SKM-1 treated with dmso at 0.1 percent for 144 hours (cell line): ENCODE results near the gene LRRIQ4.

Experiments
- DNase-seq: peaks from one replicate; lab custom pipeline; 2025; ENCODE audit not compliant: unreplicated experiment; lab: John Stamatoyannopoulos, UW

LRRIQ4 gene

DNA sequence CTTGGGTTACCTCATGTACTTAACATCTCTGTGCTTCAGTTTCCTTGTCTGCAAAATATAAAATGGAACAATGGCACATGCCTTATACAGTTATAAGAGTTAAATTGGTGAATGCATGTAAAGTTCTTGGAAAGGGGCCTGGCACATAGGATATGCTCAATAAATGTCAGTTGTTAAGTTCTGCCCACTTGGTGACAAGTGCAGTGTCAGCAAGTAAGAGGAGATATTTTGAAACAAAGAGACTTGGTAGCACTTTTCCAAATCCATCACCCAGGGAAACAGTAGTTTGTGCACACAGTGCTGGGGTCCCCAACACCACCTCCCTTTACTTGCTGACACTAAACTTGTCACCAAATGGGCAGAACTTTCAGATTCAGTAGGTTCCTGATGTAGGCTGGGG is 37.9 kb downstream of the LRRIQ4 start:
- DNase-seq: no peak

DNA sequence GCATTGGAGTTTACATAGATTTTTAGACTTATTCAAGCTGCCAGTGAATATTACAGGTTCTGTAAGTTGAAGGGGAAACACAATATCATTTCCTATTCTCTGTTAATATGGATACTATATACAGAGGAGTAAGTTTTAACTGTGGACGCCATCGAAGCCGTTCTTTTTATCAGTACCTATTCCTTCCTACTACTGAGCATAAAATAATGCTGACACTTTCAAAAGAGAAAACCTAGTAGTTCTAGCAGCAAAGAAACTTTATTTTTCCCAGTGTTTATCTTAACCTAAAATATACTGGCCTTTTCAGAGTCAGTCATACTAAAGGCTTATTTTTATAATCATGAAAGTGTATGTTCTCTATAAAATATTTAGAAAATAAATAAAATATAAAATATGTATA is 42.8 kb downstream of the LRRIQ4 start:
- DNase-seq: no peak

DNA sequence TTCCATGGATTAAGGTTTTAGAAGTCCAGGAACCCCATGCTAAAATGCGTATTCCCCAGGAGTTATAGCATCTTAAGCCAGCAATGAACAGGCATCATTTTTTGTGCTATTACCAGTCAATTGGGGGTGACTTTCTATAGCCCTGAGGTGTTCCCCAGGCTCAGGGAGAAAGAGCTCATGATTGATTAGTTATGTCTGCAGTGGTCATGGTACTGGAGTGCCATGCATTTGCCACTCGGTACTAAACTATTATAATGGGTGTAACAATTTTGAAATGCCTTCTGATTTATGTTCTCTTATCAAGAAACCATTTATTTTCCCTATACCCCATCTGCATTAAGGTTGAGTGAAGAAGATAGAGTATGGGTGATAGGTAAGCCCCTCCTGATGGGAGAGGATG is 45.1 kb downstream of the LRRIQ4 start:
- no peak for DNase-seq

DNA sequence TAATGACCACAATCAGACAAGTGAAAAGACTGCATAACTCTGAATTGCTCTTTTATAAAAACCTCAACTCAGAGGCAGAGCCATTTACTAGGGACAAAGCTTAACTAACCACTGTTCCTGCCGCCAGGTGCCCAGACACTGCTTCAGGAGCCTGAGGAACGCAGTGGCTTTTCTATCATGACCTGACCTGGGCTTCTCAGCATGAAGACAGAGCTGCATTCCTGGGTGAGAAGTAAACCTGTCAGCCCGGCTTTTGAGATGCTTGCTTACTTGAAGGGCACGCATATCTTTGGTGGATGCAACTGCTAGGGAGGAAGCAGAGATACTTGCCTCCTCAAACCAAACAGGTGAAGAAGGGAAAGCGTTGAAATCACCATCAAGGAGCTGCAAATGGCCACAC is 49.2 kb downstream of the LRRIQ4 start:
- no peak for DNase-seq

DNA sequence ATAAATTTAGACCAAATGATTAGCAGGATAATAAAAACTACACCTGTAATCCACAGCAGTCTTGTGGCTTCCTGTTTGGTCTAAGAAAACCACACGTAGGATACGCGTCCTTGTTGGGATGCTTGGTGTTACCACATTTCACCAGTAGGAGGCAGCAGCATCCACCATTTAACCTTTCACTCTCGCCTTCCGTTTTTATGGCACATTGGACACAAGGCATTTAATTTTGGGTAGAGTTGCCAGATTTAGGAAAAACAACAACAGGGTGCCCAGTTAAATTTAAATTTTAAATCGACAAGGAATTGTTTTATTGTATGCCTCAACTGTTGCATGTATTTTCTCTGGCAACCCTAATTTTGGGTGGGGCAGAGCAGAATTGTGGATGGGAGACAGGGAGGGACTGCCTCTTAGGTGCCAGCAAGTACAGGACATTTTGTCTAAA is 50.8 kb downstream of the LRRIQ4 start:
- peak; percentile 65 for DNase-seq

DNA sequence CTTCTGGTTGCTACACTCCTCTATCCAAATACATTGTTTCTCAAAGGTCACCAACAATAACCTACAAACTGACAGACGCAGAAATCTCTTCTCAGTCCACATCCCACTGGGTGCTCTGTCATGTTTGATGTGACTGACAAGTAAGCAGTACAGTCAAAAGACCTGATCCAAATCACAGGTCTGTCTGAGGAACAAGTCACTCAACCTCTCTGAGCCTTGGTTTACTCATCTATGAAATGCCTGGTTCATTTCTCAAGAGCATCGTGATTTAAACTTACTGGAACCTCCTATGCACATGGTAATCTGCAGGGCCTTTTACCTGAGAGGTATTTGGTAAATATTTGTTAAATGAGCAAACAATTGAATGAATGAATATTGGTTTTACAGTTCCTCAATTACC is 51.6 kb downstream of the LRRIQ4 start:
- DNase-seq: no peak

DNA sequence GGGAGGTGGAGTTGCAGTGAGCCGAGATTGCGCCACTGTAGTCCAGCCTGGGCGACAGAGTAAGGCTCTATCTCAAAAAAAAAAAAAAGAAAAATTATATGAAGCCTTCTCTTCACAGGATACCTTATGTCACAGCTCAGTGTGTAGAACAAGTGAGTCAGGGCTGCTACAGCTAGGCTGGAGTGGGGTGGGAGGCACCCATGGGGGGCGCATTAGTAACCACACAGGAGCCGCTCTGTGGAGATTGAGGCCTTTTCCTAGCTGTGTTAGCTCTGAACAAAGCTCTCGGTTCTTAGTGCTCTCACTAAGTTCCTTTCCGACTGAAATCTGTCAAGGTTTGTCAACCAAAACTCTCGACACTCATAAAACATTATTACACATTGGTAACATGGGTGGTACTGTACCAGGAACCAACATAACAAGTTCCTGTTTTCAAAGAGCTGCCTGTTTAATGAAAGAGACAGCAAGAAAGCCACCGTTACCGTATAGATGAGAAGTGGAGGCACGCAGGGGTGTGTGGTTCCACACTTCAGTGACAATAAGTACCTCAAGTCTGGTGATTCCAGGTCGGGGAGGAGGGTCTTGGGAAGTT is 52.6 kb downstream of the LRRIQ4 start:
- peak; percentile 28 for DNase-seq

DNA sequence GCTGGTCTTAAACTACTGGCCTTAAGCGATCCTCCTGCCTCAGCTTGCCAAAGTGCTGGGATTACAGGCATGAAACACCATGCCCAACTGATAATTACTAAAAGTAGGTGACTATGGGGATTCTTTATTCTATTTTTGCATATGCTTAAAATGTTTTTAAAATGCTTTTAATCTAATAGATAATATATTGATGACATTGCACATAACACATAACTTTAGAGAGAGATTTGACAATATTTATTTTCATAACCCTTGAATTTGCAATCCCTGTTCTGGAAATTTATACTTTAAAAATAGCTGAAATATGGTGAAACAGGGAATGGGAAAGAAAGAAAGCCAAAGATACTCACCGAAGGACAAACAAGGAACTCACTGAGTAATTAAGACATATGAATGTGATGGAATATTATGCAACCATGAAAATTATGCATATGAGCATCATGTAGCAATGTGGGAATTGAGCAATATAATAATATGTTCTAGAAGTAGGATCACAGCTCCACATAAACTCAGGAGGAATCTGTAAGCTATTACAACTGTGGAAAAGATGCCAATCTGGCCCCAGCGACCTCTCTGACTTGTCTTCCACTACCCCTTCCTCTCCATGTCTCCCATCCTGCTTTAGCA is 55.0 kb downstream of the LRRIQ4 start:
- DNase-seq: no peak

DNA sequence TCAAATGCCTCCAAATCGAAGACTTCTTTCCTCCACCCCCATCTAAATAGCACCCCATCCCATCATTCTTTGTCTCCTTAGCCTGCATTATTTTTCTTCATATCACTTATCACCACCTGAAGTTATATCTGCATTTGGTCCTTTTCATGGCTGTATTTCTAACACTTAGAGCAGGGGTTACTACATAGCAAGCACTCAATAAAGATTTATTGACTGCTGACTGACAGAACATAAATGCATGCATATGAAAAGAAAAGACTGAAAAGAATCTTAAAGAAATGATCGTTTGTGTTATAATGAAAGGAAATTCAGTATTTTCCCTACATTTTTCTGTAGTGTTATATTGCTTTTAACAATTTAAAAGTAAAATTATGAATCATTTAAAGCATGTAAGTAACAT is 55.7 kb downstream of the LRRIQ4 start:
- no peak for DNase-seq

DNA sequence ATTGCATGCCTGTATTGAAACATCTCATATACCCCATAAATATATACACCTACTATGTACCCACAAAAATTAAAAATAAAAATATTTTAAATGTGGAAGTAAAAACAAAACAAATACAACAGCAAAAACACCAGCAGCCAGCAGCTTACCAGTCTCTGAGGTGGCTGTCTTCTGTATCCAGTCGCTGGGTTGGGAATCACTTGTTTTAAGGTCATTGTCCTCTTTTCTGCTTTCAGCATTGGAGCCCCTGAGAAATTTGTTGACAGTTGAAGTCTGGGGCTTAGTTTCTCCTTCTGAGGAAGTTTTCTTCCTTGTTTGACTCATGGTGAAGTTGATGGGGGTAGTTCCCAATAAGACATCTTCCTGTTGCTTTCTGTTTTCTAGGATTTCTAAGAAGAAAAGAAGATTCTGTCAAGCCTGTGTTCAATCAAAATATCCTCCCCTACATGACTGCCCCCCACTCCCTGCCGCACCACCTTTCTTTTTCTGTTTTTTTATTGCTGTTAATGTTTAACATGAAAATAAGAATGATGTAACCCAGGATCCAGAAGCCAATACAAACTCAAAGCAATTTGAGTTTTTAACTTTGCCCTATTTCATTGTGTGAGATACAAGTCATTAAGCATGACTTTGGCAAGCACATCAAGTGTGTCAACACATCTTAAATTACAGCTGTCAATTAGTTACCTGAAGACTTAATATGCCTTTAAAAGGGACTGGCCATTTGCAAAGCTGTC is 57.0 kb downstream of the LRRIQ4 start, which contains the start of gene LRRC31:
LRRC31 (minus strand) TSS at position 452 of the 737 bp plus-strand sequence; CDS start at position 324, 128 bp downstream.
- no peak for DNase-seq

DNA sequence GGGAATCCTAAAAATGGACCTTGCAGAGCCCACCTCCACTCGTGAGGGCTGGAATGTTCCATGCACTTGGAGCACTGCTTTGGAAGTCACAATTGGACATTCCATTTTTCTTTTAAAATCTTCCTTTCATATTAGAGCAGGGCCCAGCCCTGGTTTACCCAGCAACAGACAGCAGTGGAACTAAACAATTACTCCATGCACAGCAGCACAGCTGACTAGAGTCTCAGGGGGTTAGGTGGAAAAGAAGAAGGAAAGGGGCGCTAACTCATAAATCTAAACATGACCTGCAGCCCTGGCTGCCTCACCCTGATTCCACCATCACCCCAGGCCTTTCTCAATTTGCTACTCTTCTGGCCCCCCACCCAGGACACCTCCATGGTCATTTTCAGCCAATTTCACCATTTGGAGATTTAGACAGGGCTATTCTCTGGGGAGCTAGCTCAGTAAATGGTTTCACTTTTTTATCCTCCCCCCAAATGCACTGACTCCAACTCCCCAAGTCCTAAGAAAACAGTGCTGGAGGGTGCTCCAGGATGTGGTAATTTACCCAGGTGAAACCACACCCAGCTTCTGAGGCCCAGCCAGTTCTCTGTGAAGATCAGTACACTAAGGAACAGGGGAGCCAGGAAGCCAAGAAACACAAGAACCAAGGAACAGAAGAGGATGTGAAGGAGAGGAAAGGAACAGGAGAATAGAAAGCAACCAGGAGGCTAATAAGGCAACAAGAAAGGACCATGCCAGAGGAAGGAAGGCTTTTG is 58.6 kb downstream of the LRRIQ4 start:
- DNase-seq: no peak

DNA sequence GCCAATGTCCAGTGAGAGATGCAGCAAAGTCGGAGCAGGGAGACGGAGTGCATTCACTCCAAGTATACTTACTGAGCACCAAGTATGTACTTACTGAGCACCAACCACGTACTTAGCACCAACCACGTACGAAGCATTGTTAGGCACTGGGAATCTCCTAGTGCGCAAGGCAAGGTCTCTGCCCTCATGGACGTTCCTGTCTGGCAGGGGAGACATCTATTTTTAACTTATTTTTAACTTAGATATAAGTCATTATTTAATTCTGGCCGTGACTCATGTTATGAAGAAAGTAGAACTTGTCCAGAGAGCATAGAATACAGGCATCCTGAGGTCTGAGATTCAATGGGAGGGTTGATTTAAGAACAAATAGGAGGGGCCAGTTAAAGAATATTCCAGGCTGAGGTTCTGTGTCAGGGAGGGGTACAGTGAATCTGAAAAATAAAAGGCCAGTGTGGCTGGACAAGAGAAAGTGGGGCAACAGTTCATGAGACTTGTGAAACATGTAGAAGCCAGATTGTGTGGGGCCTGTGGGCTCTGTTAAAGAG is 66.4 kb downstream of the LRRIQ4 start:
- no peak for DNase-seq

DNA sequence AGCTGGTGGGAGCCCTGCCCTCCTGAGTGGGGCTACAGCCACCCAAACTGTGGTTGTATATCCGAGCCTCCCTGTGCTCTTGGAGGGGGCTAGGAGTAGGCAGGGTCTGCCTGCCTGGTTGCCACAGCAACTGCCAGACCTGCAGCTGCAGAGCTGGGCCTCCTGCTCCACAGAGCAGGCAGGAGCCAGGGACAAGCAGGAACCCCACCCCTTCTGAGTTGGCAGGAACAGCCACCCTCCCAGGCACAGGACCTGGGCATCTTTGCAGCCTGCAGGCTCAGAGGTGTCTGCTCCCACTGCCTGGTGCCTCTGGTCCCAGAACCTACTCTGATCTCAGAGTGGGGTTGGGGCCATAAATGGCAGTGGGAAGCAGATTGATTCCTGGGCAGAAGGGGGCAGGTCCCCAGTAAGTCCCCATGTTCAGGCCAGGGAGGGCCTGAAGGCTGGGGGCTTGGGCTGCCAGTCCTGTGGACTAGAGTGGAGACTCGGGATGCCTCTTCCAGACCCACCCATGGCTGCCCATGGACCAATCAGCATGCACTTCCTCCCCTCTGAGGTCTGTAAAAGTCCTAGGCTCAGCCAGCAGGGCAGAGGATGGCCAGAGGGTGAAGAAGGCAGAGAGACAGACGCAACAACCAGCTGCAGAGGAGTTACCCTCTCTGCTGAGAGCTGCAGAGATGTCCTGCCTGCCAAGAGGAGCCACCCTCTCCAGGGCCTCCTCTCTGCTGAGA is 67.3 kb downstream of the LRRIQ4 start:
- DNase-seq: no peak

DNA sequence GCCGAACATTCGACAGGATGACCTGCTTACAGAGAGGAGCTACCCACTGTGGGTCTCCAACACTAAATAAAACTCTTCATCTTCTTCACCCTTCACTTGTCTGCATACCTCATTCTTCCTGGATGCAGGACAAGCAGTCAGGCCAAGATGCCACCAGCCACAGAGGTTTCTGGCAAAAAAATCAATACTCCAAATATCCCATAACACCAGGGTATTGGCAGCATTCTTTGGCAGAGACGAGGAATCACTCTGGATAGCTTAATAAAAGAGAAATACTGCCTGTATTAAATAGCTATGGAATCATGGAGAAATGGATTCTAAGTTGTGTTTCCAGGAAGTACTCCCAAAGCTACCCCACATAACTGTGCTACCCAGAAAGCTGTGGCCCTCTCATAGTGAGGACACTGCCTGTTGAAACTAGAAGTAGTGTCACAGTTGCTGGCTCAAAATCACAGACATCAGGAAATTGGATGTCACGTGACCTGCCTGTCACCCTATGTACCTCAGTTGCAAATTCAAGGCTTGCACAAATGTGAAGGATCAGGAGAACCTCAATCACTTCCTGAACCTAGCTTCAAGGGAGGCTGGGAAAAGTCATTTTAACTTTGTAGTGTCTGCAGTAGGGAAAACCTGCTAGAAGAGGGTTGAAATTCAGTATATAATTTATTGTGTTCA is 68.0 kb downstream of the LRRIQ4 start:
- DNase-seq: no peak

DNA sequence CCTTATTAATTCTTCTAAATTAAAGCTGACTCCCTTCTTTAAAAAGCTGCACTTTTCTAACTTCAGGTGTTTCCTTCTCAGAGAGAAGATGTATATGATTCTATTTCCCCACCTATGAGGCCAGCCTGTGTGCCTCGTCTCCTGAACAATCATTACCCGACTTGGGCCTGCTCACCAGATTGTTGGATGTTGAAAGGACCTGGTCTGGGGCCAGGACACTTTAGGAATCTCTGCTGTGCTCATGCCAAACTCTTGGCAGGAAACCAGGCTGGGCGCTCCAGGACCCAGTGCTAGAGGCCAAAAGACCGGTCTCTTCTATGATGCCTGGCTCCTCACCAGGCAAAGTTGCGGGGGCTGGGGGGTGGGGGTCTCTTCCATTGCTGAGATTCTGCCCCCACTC is 74.0 kb downstream of the LRRIQ4 start:
- no peak for DNase-seq
